HepG2 (cell line): ENCODE measurements around the gene CEACAM16. TPM values are rescaled to one million over a fixed set of nuclear protein-coding genes. Genes with fewer than 3 reads are reported as not detected.

Experiments used
- DNMT1 ChIP-seq: sonication (generic); formaldehyde crosslinking; IDR thresholded peaks from 2 replicates; pipeline ENCODE4 v1.5.1; 2020; ENCODE audit warnings: mild to moderate bottlenecking, missing genetic modification reagents
- KLF12 ChIP-seq: sonication (generic); formaldehyde crosslinking; IDR thresholded peaks from 2 replicates; pipeline ENCODE4 v1.4.0; 2020; ENCODE audit warnings: missing genetic modification reagents, borderline replicate concordance
- MAF1 ChIP-seq: sonication (generic); formaldehyde crosslinking; IDR thresholded peaks from 2 replicates; pipeline ENCODE4 v1.5.0; 2020; ENCODE audit warnings: missing genetic modification reagents, borderline replicate concordance
- MTA1 ChIP-seq: sonication (generic); formaldehyde crosslinking; IDR thresholded peaks from 2 replicates; pipeline ENCODE4 v1.4.0; 2020; ENCODE audit warnings: missing genetic modification reagents, mild to moderate bottlenecking, borderline replicate concordance
- POLR2AphosphoS5 ChIP-seq: IDR thresholded peaks from 2 replicates; pipeline ENCODE4 v1.6.1; 2012; ENCODE audit warnings: low read depth, low read length
- SNRNP70 ChIP-seq: fragments of 200-400 bp; formaldehyde crosslinking; IDR thresholded peaks from 2 replicates; pipeline ENCODE4 v1.6.1; 2017; ENCODE audit warnings: mild to moderate bottlenecking, low read depth, low read length, moderate library complexity
- TGIF2 ChIP-seq: IDR thresholded peaks from 2 replicates; pipeline ENCODE4 v1.6.1; 2016; ENCODE audit warnings: control low read depth, missing compliant biosample characterization
- YEATS4 ChIP-seq: sonication (generic); formaldehyde crosslinking; IDR thresholded peaks from 2 replicates; pipeline ENCODE4 v1.4.0; 2020; ENCODE audit warnings: missing genetic modification reagents, borderline replicate concordance
- ZFAT ChIP-seq: sonication (generic); formaldehyde crosslinking; conservative IDR thresholded peaks from 2 replicates; pipeline ENCODE4 v1.8.1; 2023; ENCODE audit warnings: missing genetic modification reagents, inconsistent platforms
- ZNF160 ChIP-seq: sonication (generic); formaldehyde crosslinking; IDR thresholded peaks from 2 replicates; pipeline ENCODE4 v1.8.0; 2022; ENCODE audit warnings: mild to moderate bottlenecking, inconsistent platforms, missing genetic modification reagents
- ZNF556 ChIP-seq: sonication (generic); formaldehyde crosslinking; IDR thresholded peaks from 2 replicates; pipeline ENCODE4 v1.4.0; 2020; ENCODE audit warnings: mild to moderate bottlenecking, missing genetic modification reagents, borderline replicate concordance
- ZNF564 ChIP-seq: sonication (generic); formaldehyde crosslinking; IDR thresholded peaks from 2 replicates; pipeline ENCODE4 v1.8.1; 2023; ENCODE audit warnings: mild to moderate bottlenecking, missing genetic modification reagents
- ZNF572 ChIP-seq: sonication (generic); formaldehyde crosslinking; IDR thresholded peaks from 2 replicates; pipeline ENCODE4 v1.5.1; 2020; ENCODE audit warnings: mild to moderate bottlenecking, missing genetic modification reagents
- ZNF761 ChIP-seq: sonication (generic); formaldehyde crosslinking; conservative IDR thresholded peaks from 2 replicates; pipeline ENCODE4 v1.4.0; 2020; ENCODE audit warnings: mild to moderate bottlenecking, missing genetic modification reagents
- ZSCAN29 ChIP-seq: sonication (generic); formaldehyde crosslinking; conservative IDR thresholded peaks from 2 replicates; pipeline ENCODE4 v1.4.0; 2020; ENCODE audit warnings: mild to moderate bottlenecking, missing genetic modification reagents
- polyA plus RNA-seq, 8 experiments: library from polyadenylated mRNA; depleted of rRNA in 3 of 8; stranded (reverse) in 7 of 8; unstranded in 1 of 8; fragments of >200 nt; fragmentation: Illumina TruSeq in 4 of 8; extraction: Trizol in 4 of 8; gene quantifications; 2 replicates each; pipeline versions ENCODE4 v1.2.1 to v1.2.3, GENCODE V29; 2011 to 2016; ENCODE audit warnings: low read depth in 4 of 8, missing spikeins in 1 of 8, mixed read lengths in 1 of 8; ENCODE audit not compliant: insufficient read depth in 1 of 8
- total RNA-seq, 5 experiments: library from RNA; depleted of rRNA; stranded (reverse); fragments of >200 nt; fragmentation: Illumina TruSeq; extraction: Trizol; gene quantifications; 2 replicates each; pipeline ENCODE4 v1.2.3, GENCODE V29; 2016; ENCODE audit warnings: low read depth in 1 of 5
- TF ChIP-seq, protein P1 (sequence below): sonication (generic); formaldehyde crosslinking; IDR thresholded peaks from 2 replicates; pipeline ENCODE4 v1.5.0; 2020; ENCODE audit warnings: mild to moderate bottlenecking, low read depth, missing genetic modification reagents, borderline replicate concordance
- TF ChIP-seq, protein P2 (sequence below): sonication (generic); formaldehyde crosslinking; conservative IDR thresholded peaks from 2 replicates; pipeline ENCODE4 v1.8.0; 2022; ENCODE audit warnings: low read depth, missing genetic modification reagents
- TF ChIP-seq, protein P3 (sequence below): sonication (generic); formaldehyde crosslinking; IDR thresholded peaks from 2 replicates; pipeline ENCODE4 v1.8.1; 2023; ENCODE audit warnings: missing genetic modification reagents, mild to moderate bottlenecking, borderline replicate concordance
- TF ChIP-seq, protein P4 (sequence below): sonication (generic); formaldehyde crosslinking; IDR thresholded peaks from 2 replicates; pipeline ENCODE4 v1.5.1; 2020; ENCODE audit warnings: missing genetic modification reagents, mild to moderate bottlenecking, borderline replicate concordance
- TF ChIP-seq, protein P5 (sequence below): sonication (generic); formaldehyde crosslinking; IDR thresholded peaks from 2 replicates; pipeline ENCODE4 v1.9.0; 2021; ENCODE audit warnings: mild to moderate bottlenecking, missing genetic modification reagents

Gene CEACAM16
- total and polyA plus RNA-seq, 2 of the 13 experiments (the other 11 are each of a cell fraction or from before 2014, with no cell fraction given): not detected

DNA sequence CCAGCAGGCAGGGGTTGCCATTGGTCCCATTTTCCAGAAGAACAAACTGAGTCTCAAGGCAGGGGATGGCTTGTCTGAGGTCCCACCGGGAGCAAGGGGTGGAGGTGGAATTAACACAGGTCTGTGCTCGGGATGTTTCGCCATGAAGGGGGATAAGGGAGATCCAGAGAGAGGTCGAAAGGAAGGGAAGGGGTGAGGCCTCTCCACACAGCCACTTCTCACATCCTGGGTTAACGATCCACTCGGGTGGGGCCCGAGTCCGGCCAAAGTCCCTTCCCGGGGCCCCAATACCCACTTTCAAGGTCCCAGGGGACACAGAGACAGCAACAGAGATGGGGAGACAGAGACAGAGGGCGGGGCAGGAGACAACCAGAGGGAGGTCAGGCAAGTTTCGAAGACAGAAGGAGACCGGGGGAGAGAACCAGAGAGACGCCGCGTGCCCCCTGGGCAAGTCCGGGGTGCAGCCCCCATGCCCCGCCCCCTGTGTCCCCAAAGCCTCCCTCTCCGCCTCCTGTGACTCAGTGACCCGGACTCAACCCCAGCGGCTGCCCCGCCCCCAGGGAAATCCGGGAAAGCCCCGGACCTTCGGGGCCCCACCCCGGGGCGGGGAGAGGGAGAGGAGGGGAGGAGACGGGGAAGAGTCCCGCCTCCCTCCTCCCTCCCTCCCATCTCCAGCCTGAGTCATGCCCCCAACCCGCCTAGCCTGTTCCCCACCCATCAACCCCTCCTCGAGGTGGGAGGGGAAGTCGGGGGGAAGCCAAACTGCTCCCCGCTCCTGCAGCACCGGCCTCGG lies 48.2 kb downstream of the CEACAM16 start (continued):
- TF ChIP-seq ZFAT (CRISPR knock-in tag): no peak
- TF ChIP-seq ZNF572 (CRISPR knock-in tag): no peak
- TF ChIP-seq, protein P1, sequence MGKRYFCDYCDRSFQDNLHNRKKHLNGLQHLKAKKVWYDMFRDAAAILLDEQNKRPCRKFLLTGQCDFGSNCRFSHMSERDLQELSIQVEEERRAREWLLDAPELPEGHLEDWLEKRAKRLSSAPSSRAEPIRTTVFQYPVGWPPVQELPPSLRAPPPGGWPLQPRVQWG (CRISPR knock-in tag): no peak
- no peak for TF ChIP-seq SNRNP70
- no peak for TF ChIP-seq TGIF2 (CRISPR knock-in tag)
- peak; percentile 35 for TF ChIP-seq YEATS4
- TF ChIP-seq, protein P2, sequence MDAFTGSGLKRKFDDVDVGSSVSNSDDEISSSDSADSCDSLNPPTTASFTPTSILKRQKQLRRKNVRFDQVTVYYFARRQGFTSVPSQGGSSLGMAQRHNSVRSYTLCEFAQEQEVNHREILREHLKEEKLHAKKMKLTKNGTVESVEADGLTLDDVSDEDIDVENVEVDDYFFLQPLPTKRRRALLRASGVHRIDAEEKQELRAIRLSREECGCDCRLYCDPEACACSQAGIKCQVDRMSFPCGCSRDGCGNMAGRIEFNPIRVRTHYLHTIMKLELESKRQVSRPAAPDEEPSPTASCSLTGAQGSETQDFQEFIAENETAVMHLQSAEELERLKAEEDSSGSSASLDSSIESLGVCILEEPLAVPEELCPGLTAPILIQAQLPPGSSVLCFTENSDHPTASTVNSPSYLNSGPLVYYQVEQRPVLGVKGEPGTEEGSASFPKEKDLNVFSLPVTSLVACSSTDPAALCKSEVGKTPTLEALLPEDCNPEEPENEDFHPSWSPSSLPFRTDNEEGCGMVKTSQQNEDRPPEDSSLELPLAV: no peak
- TF ChIP-seq, protein P3, sequence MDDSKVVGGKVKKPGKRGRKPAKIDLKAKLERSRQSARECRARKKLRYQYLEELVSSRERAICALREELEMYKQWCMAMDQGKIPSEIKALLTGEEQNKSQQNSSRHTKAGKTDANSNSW: no peak
- TF ChIP-seq, protein P4, sequence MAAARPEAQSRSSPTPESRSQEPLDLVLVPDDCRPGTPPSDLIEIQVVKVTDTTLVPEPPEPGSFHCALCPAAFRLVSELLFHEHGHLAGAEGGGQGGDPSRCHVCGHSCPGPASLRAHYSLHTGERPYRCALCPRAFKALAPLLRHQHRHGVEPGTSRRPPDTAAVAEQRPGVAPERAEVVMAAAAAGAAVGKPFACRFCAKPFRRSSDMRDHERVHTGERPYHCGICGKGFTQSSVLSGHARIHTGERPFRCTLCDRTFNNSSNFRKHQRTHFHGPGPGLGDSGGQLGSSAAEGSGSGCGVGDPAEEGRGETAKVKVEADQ (CRISPR knock-in tag): no peak
- TF ChIP-seq DNMT1 (CRISPR knock-in tag): no peak
- TF ChIP-seq KLF12: peak; percentile 46; the same call in 1 of the 2 replicates
- TF ChIP-seq ZSCAN29 (CRISPR knock-in tag): no peak
- TF ChIP-seq ZNF564: no peak
- TF ChIP-seq ZNF160: no peak
- TF ChIP-seq, protein P5, sequence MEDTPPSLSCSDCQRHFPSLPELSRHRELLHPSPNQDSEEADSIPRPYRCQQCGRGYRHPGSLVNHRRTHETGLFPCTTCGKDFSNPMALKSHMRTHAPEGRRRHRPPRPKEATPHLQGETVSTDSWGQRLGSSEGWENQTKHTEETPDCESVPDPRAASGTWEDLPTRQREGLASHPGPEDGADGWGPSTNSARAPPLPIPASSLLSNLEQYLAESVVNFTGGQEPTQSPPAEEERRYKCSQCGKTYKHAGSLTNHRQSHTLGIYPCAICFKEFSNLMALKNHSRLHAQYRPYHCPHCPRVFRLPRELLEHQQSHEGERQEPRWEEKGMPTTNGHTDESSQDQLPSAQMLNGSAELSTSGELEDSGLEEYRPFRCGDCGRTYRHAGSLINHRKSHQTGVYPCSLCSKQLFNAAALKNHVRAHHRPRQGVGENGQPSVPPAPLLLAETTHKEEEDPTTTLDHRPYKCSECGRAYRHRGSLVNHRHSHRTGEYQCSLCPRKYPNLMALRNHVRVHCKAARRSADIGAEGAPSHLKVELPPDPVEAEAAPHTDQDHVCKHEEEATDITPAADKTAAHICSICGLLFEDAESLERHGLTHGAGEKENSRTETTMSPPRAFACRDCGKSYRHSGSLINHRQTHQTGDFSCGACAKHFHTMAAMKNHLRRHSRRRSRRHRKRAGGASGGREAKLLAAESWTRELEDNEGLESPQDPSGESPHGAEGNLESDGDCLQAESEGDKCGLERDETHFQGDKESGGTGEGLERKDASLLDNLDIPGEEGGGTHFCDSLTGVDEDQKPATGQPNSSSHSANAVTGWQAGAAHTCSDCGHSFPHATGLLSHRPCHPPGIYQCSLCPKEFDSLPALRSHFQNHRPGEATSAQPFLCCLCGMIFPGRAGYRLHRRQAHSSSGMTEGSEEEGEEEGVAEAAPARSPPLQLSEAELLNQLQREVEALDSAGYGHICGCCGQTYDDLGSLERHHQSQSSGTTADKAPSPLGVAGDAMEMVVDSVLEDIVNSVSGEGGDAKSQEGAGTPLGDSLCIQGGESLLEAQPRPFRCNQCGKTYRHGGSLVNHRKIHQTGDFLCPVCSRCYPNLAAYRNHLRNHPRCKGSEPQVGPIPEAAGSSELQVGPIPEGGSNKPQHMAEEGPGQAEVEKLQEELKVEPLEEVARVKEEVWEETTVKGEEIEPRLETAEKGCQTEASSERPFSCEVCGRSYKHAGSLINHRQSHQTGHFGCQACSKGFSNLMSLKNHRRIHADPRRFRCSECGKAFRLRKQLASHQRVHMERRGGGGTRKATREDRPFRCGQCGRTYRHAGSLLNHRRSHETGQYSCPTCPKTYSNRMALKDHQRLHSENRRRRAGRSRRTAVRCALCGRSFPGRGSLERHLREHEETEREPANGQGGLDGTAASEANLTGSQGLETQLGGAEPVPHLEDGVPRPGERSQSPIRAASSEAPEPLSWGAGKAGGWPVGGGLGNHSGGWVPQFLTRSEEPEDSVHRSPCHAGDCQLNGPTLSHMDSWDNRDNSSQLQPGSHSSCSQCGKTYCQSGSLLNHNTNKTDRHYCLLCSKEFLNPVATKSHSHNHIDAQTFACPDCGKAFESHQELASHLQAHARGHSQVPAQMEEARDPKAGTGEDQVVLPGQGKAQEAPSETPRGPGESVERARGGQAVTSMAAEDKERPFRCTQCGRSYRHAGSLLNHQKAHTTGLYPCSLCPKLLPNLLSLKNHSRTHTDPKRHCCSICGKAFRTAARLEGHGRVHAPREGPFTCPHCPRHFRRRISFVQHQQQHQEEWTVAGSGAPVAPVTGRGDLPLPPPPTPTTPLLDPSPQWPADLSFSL (CRISPR knock-in tag): no peak
- TF ChIP-seq ZNF761 (CRISPR knock-in tag): peak; percentile 34; the same call in 1 of the 2 replicates
- no peak; the same call in 1 of the 2 replicates for TF ChIP-seq ZNF556 (CRISPR knock-in tag)
- peak; percentile 66; the same call in 1 of the 2 replicates for TF ChIP-seq MTA1 (CRISPR knock-in tag)
- no peak for TF ChIP-seq MAF1 (CRISPR knock-in tag)
- TF ChIP-seq POLR2AphosphoS5: no peak; the same call in 1 of the 2 replicates
